SK-N-SH (cell line): ENCODE measurements around the gene HLA-E. TPM values are rescaled to one million over a fixed set of nuclear protein-coding genes. Genes with fewer than 3 reads are reported as not detected.

ENCODE experiments used
- CTCF ChIA-PET: fragments of 300-600, 350-600 bp; formaldehyde crosslinking; extraction: SDS; loops from one replicate; lab custom pipeline; 2021; lab: Yijun Ruan, JAX
- POLR2A ChIA-PET: fragments of 350-600 bp; sonication (Branson Sonifier 250); formaldehyde crosslinking; extraction: SDS; loops from one replicate; lab custom pipeline; 2020; ENCODE audit warnings: antibody characterized with exemption, inconsistent platforms; lab: Yijun Ruan, JAX
- DNase-seq: peaks from one replicate; pipeline ENCODE4 v3.0.0; 2012
- H2AFZ ChIP-seq: fragments of 200-600 bp; sonication (generic); 2 replicates; pipeline ENCODE4 v1.8.1; 2016; ENCODE audit warnings: antibody characterized with exemption, mild to moderate bottlenecking, low read depth
- H3F3A ChIP-seq: fragments of 200-600 bp; sonication (generic); replicated peaks from 2 replicates; pipeline ENCODE3; 2016; ENCODE audit warnings: antibody characterized with exemption, mild to moderate bottlenecking; ENCODE audit not compliant: insufficient read depth
- H3K27ac ChIP-seq, 2 experiments: fragments of 200-500 bp in 1 of 2; fragments of 200-600 bp in 1 of 2; sonication (Bioruptor generic) in 1 of 2; sonication (generic), shearing (Covaris generic) in 1 of 2; 2 replicates each; pipeline versions ENCODE4 v1.5.1 to v1.6.1; 2014 to 2016; ENCODE audit warnings: low read depth in 2 of 2, inconsistent platforms in 1 of 2, low read length in 1 of 2, mild to moderate bottlenecking in 1 of 2, mixed read lengths in 1 of 2
- H3K27me3 ChIP-seq: fragments of 200-600 bp; sonication (generic), shearing (Covaris generic); 2 replicates; pipeline ENCODE4 v1.6.1; 2016; ENCODE audit warnings: mixed run types; ENCODE audit not compliant: insufficient read depth
- H3K36me3 ChIP-seq, 2 experiments: fragments of 200-500 bp in 1 of 2; fragments of 200-600 bp in 1 of 2; sonication (Bioruptor generic) in 1 of 2; sonication (generic) in 1 of 2; replicated peaks in 1 of 2; 2 replicates each; pipeline versions ENCODE3 to v1.5.1; 2014 to 2016; ENCODE audit warnings: low read length in 1 of 2, mild to moderate bottlenecking in 1 of 2; ENCODE audit not compliant: insufficient read depth in 2 of 2, control insufficient read depth in 1 of 2
- H3K4me1 ChIP-seq, 2 experiments: fragments of 200-500 bp in 1 of 2; fragments of 200-600 bp in 1 of 2; sonication (Bioruptor generic) in 1 of 2; sonication (generic), shearing (Covaris generic) in 1 of 2; 2 replicates each; pipeline versions ENCODE4 v1.5.1 to v1.6.1; 2014 to 2016; ENCODE audit warnings: low read depth in 1 of 2, low read length in 1 of 2, mixed run types in 1 of 2; ENCODE audit not compliant: insufficient read depth in 2 of 2, control insufficient read depth in 1 of 2
- H3K4me2 ChIP-seq: fragments of 200-600 bp; sonication (generic), shearing (Covaris generic); 2 replicates; pipeline ENCODE4 v1.6.1; 2017; ENCODE audit warnings: mixed run types
- H3K4me3 ChIP-seq, 2 experiments: fragments of 200-500 bp in 1 of 2; fragments of 200-600 bp in 1 of 2; sonication (Bioruptor generic) in 1 of 2; sonication (generic), shearing (Covaris generic) in 1 of 2; 2 replicates each; pipeline versions ENCODE4 v1.5.1 to v1.8.1; 2014 to 2016; ENCODE audit warnings: low read depth in 2 of 2, inconsistent platforms in 1 of 2, low read length in 1 of 2, mild to moderate bottlenecking in 1 of 2, mixed read lengths in 1 of 2, moderate library complexity in 1 of 2
- H3K79me2 ChIP-seq: fragments of 200-600 bp; sonication (generic); 2 replicates; pipeline ENCODE4 v1.8.1; 2017; ENCODE audit warnings: mild to moderate bottlenecking; ENCODE audit not compliant: insufficient read depth
- H3K9ac ChIP-seq: fragments of 200-600 bp; sonication (generic); 2 replicates; pipeline ENCODE4 v1.6.1; 2017; ENCODE audit warnings: mixed run types
- H3K9me2 ChIP-seq: fragments of 200-600 bp; sonication (generic); 2 replicates; pipeline ENCODE4 v1.6.1; 2017; ENCODE audit warnings: mixed run types
- H3K9me3 ChIP-seq: fragments of 200-600 bp; sonication (generic); 2 replicates; pipeline ENCODE4 v1.6.1; 2017; ENCODE audit warnings: mixed run types, mild to moderate bottlenecking, moderate library complexity
- H4K20me1 ChIP-seq: fragments of 200-600 bp; sonication (generic); 2 replicates; pipeline ENCODE4 v1.6.1; 2017; ENCODE audit warnings: mild to moderate bottlenecking, mixed run types; ENCODE audit not compliant: insufficient read depth
- CTCF ChIP-seq: fragments of 200-600 bp; sonication (generic); IDR thresholded peaks from 2 replicates; pipeline ENCODE4 v1.6.1; 2017; ENCODE audit warnings: antibody characterized with exemption, mild to moderate bottlenecking, moderate library complexity
- EP300 ChIP-seq, 2 experiments: IDR thresholded peaks; 2 replicates each; pipeline versions ENCODE4 v1.4.0 to v1.6.1; 2012; ENCODE audit warnings: borderline replicate concordance in 1 of 2, low read depth in 1 of 2, low read length in 1 of 2
- EZH2phosphoT487 ChIP-seq: fragments of 200-600 bp; sonication (generic); IDR thresholded peaks from 2 replicates; pipeline ENCODE4 v1.6.1; 2017; ENCODE audit warnings: low read depth, mixed run types, mild to moderate bottlenecking, antibody characterized with exemption, moderate library complexity, borderline replicate concordance
- FOSL2 ChIP-seq: IDR thresholded peaks from 2 replicates; pipeline ENCODE4 v1.4.0; 2012; ENCODE audit warnings: low read depth, mild to moderate bottlenecking, moderate library complexity, borderline replicate concordance
- GABPA ChIP-seq: IDR thresholded peaks from 2 replicates; pipeline ENCODE4 v1.4.0; 2012; ENCODE audit warnings: low read depth, mild to moderate bottlenecking
- NFIC ChIP-seq: IDR thresholded peaks from 2 replicates; pipeline ENCODE4 v1.4.0; 2012; ENCODE audit warnings: borderline replicate concordance
- POLR2AphosphoS5 ChIP-seq: IDR thresholded peaks from 2 replicates; pipeline ENCODE4 v1.6.1; 2012; ENCODE audit warnings: low read depth, low read length
- REST ChIP-seq: IDR thresholded peaks from 2 replicates; pipeline ENCODE4 v1.6.1; 2012; ENCODE audit warnings: mild to moderate bottlenecking, low read depth, low read length, moderate library complexity
- RFX5 ChIP-seq: IDR thresholded peaks from 2 replicates; pipeline ENCODE4 v1.6.1; 2012; ENCODE audit warnings: mild to moderate bottlenecking, improper control_type of control experiment, low read length
- TAF1 ChIP-seq: IDR thresholded peaks from 2 replicates; pipeline ENCODE4 v1.6.1; 2012; ENCODE audit warnings: low read depth, mild to moderate bottlenecking, low read length, moderate library complexity, borderline replicate concordance
- TCF12 ChIP-seq: IDR thresholded peaks from 2 replicates; pipeline ENCODE4 v1.4.0; 2012
- USF1 ChIP-seq: IDR thresholded peaks from 2 replicates; pipeline ENCODE4 v1.4.0; 2012; ENCODE audit warnings: low read depth, borderline replicate concordance
- WGBS: methylation state at CpG from one replicate; pipeline ENCODE4 v1.1.6; 2017; ENCODE audit warnings: low lambda C conversion rate; 5-methylcytosine and 5-hydroxymethylcytosine counted together
- polyA plus RNA-seq, 3 experiments: library from polyadenylated mRNA; depleted of rRNA; stranded (reverse); fragments of >200 nt; gene quantifications; 2 replicates each; pipeline ENCODE4 v1.2.3, GENCODE V29; 2012

HLA-E gene
- polyA plus RNA-seq, 1 of the 3 experiments (the other 2 are of a cell fraction): 90.9 TPM

GRCh38 chr6:30459145-30459544 is 30.2 kb upstream of the HLA-E start (continued):
- no peak for TF ChIP-seq REST
- no peak for TF ChIP-seq TCF12

GRCh38 chr6:30461055-30461454 is 28.3 kb upstream of the HLA-E start:
- CTCF ChIA-PET: interaction anchor here (1.0 kb wide), 1 partner anchor 10 kb away, joined by 3 read pairs; no protein-coding TSS in a partner anchor
- no peaks in the 10 kb centered on the region for H3K9me2 ChIP-seq
- no peak overlapping the region for H3K4me2 ChIP-seq
- peaks cover 96% of the 10 kb centered on the region for H3K27me3 ChIP-seq
- no peak overlapping the region for H3K4me3 ChIP-seq
- POLR2A ChIA-PET: no interaction called here
- DNase-seq: no peak
- H3K9me3 ChIP-seq: no peaks in the 10 kb centered on the region
- H4K20me1 ChIP-seq: 0 out of 2 replicates have a peak, but pooled peaks cover 6% of the 10 kb centered on the region
- no peak overlapping the region for H3K27ac ChIP-seq
- no peaks in the 10 kb centered on the region for H3K4me1 ChIP-seq
- H3K36me3 ChIP-seq: no peaks in the 10 kb centered on the region
- H3F3A ChIP-seq: no peaks in the 10 kb centered on the region
- H2AFZ ChIP-seq: no peak overlapping the region
- TF ChIP-seq FOSL2 (no peak), USF1 (no peak), EZH2phosphoT487 (no peak), NFIC (no peak), CTCF (no peak), TCF12 (no peak), EP300 (IDR thresholded peaks at IDR 0.05; ENCODE audit: borderline replicate concordance in 1 of 2, low read depth in 1 of 2, low read length in 1 of 2) (no peak), POLR2AphosphoS5 (no peak), TAF1 (no peak), RFX5 (no peak), GABPA (no peak), REST (no peak)
- no peak overlapping the region for H3K9ac ChIP-seq
- WGBS: 3% methylated on average over 5 of the region's 5 CpGs
- H3K79me2 ChIP-seq: no peaks in the 10 kb centered on the region
